ENCODE data around the gene CTSD.

The CTSD gene

DNA sequence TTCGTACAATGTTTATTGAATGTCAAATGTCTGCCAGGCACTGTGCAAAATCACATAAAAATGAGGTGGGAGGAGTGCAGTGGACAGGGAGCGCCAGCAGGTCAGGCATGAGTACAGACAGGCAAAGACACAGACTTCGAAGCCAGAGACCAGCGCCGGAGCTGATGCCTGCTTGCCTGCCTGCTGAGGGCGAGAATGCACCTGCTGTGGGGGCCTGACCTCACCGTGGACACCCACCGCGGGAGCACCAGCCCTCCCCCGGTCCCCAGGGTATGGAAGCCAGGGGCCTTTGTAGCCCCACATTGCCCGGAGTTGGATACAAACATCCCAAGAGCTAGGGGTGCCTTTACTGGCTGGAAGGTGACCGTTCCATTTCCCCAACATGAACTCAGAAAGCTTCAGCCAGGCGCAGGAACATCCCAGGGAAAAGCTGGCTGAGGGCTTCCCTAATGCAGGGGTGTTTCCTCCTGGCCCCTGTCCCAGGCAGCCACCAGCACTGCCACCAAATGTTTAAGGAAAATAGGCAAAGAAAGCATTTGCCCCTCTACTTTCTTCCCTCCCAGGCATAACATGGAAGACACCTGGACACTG is 31.2 kb downstream of the CTSD start:
- no peak for DNase-seq

DNA sequence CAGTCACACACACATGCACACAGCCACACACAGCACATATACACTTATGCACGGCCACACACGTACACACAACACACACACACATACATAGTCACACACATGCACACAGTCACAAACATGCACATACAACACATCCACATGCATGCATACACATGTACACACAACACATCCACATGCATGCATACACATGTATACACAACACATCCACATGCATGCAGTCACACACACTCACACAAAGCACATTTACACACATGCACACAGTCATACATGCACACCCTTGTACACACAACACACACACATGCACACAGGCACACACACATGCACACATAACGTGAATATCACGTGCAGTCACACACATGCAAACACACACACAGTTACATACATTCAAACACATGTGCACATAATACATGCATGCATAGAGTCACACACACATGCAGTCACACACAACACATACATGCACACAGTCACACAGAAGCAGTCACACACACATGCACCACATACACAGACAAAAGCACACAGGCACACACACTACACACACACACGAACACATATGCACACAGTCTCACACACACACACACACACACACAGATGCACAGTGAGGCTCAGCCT is 32.2 kb downstream of the CTSD start:
- DNase-seq = no peak

DNA sequence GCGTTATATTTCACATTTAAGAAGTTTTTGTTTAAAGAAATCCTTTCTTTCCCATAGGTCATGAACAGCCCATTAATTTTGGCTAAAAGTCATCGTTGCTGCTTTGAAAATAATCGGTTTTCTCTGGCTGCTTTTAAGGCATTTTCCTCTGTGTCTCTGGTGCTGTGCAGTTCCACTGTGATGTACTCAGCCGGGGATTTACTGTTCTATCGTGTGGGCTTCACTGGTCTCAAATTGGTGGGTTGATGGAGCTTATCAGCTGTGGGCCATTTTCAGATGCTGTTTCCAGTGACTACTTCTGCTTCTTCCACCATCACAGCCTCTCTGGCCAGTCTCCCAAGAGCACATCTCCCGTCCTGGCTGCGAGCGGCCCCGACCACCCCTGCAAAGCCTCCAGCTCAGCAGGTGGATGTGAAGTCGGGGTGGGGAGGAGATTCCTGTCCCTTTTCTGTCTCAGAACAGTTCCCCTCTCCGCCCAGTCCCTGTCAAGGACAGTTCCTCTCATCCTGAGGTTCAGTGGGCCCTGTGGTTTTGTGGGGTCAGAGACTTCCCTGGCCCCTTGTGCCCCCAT is 33.6 kb downstream of the CTSD start:
- DNase-seq = no peak

DNA sequence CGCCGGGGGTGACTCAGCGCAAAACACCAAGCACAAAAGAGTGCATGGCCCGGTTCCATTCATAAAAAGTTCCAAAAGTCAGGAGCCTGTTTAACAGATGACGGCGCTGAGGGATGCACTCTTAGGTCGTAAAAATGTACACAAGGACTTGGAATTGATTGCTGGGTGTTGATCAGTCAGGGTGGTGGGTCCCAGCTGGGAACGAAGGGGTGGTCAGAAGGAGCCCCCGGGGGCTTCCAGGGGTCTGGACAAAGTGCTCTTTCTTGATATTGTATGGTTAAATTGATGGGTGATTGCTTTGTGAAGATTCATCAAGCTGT is 34.1 kb downstream of the CTSD start:
- no peak for DNase-seq

DNA sequence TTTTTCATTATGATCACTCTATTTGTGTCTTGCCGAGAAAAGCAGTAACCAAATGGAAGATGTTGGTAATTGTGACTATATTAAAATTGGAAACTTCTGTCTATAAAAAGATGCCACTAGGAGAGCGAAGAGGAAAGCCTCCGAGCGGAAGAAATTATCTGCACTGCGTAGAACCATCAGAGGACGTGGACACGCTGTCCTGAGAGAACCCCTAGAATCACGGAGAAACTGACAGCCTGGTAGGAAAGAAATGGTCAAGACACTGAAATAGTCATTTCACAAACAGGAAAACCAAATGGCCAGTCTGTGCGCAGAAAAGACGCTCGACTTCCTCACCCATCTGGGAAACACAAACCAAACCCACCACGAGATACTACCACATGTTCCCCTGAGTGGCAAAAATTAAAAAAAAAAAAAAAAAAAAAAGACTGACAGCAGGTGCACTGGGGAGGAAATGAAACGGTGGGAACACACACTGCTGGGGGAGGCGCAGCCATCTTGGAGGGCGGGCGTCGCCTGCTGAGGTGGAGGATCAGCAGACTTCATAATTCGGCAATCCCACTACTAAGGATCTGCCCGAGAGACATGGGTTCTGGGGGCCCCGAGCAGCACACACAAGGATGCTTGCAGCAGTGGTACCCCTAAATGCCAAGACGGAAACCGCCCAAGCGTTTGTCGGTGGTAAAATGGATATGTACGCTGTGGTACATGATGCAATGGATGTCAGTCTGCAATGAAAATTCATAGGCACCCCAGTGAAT is 34.6 kb downstream of the CTSD start:
- DNase-seq = no peak

DNA sequence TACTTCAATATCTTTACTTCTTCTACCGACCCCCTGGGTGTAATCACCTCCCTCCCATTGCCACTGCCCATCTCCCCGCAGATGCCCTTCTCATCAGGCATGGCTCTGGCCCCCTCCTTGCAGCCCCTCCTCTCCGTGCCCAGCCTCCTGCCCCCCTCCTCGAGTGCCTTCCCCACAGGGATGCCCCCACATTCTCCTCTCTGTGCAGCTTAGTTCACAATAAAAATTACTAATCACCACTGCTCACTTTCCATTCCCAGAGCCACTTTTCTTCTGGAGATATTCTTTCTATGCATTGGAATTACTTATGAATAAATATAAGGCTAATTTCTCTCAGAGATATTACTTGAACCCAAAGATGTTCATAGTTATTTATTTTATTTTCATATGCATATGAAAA is 35.4 kb downstream of the CTSD start:
- DNase-seq = no peak

DNA sequence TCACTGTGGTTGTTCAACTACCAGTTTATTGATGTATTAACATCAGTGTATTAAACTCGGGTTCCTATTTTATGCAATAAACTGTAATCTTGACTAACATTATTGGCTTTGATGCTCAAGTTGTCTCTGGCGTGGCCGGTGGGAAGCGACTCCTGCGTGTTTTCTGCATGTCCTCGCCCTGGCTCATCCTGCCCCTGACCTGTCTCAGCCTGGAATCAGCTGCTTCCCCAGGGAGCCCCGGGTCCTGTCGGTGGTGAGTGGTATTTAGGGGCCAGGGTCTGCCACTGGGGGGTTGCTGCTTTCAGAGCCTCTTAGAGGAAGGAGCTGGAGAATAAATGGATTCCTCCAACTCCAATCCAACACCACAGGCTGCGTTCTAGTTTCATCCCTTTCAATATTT is 35.9 kb downstream of the CTSD start:
- no peak for DNase-seq

DNA sequence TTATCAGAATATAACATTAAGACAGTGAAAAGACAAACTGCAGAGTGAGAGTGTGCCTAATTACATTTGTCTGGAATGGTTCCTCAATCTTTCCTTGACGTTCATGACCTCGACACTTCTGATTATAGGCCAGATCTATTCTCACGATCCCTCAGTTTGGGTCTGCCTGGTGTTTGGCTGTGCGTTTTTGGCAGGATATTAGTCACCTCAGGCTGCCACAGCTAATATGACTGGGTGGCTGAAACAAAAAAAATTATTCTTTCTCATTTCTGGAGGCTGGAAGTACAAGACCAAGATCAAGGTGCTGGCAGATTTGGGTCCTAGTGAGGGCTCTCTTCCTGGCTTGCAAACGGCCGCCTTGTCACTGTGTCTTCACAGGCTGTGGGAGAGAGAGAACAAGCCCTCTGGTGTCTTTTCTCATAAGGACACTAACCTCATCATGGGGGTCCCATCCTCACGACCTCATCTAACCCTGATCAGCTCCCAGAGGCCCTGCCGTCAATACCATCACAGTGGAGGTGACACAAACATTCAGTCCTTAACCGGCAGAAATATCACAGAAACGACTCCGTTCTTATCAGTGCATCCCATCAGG is 36.5 kb downstream of the CTSD start:
- no peak for DNase-seq

DNA sequence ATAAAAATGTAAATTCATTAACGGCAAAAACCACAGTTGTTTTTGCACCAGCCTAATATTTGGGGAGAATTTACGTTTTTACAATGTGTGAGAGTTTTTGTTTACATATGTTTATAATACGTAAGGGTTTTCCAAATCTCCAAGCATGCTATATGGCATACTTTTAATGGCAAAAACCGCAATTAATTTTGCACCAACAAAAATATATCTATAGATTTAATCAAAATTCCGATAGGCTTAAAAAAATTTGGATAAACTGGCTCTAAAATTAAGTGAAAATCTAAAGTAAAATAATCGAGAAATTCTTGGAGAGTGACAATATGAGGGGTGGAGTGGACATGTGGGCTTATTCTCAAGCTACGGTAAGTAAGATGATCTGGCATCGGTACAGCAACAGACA is 43.9 kb downstream of the CTSD start:
- DNase-seq = no peak

DNA sequence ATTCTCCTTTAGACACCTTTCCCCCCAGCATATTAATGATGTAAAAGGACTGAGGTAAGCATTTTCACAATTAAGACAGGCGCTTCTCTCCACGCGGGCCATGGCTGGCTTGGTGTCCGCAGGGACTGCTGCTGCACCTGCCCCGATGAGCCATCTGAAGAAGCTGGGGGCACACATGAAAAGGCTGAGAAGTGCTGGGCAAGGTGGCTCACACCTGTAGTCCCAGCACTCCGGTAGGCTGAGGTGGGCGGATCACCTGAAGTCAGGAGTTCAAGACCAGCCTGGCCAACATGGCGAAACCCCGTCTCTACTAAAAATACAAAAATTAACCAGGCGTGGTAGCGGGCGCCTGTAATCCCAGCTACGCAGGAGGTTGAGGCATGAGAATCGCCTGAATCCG is 45.4 kb downstream of the CTSD start:
- DNase-seq = no peak

DNA sequence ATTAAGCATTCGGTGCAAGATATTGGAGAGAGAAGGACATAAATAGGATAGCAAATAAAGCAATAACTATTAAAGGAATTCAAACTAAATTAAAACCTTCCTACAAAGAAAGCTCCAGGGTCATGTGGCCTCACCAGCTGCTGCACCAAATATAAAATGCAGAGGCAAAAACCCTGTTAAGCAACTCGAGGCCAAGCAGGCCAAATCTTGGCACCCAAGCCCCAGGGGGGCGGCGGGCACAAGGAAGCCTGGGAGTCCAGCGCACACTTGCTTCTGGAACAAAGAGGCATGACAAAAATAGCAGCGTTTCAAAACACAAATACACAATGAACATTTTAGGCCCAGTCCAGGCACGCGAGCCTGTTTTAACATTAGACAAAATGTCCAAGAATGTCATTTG is 46.0 kb downstream of the CTSD start:
- DNase-seq = no peak

DNA sequence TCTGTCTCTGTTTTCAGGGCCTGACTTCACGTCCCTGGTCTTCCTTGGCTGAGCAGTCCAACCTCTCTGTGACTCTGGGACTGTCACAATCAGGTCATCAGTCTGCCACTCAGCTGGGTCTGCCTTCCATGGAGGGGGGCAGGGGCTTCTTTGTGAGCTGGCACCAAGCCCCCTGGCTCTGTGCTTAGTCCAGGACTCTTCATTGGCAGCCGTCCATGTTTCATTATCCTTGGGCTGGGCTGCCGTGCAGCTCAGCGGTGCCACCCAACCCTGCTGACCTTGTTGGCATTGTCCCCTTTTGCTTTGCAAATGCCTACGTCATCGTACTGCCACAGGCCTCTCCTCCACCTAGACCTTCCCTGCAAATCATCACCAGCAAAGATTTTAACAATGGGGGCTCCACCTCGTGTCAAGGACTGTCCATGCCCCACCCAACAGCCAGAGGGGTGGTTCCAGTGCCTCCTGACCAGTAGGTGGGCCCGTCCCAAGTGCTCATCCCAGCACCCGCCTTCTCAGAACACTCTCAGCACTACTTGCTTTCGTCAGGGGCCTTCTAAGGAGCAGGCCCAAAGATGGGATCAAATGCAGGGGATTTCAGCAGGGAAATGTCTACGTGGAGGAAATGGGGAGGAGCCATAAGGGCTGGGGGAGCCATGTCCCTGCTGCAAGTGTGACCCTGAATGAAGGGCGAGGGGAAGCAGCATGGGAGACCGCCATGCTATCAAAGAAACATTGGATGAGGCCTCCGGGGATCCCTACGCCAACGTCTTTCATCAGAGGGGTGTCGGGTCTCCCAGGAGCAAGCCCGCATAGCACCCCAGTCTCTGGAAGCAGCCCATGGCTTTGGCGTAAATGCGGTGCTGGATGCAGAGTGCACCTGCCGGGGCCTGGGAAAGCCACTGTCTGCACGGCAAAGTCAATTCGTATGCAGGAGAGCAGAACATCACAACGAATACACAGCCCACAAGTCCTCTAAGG is 48.5 kb downstream of the CTSD start:
- no peak for DNase-seq

DNA sequence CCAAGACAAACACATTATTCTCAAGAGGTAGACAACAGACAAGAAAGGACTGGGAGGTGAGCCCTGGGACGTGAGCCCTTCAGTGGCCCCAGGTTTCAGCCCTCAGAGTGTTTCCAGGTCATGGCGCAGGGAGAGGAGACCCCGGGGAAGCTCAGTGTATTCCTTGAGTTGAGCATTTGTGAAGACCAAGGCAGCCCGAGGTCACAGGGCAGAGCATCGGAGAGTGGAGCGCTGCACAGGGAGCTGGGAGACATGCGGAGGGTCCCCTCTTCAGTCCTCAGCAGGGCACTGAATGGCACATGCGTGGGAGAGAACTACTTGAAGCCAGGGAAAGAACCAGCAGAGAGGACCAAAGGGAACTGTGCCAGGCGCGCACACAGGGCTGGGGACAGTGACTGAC is 55.0 kb downstream of the CTSD start:
- no peak for DNase-seq

DNA sequence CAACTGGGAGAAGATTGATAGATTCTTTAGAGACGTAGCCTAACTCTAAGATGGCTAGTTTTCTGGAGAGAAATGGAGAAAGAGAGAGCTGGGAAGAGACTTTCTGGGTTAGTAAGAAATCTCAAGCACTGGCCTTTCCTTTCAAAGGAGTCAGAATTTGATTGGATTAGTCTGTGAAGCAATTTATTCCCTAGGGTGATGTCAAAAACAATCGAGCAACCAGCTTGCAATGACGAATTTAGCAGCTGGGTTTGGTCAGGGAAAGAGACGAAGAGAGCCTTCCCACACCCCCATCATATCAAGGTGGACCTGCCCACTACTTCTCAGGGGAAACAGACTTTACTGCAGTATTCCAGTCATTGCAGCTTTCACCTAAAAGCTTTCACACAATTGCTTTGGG is 56.0 kb downstream of the CTSD start:
- no peak for DNase-seq

DNA sequence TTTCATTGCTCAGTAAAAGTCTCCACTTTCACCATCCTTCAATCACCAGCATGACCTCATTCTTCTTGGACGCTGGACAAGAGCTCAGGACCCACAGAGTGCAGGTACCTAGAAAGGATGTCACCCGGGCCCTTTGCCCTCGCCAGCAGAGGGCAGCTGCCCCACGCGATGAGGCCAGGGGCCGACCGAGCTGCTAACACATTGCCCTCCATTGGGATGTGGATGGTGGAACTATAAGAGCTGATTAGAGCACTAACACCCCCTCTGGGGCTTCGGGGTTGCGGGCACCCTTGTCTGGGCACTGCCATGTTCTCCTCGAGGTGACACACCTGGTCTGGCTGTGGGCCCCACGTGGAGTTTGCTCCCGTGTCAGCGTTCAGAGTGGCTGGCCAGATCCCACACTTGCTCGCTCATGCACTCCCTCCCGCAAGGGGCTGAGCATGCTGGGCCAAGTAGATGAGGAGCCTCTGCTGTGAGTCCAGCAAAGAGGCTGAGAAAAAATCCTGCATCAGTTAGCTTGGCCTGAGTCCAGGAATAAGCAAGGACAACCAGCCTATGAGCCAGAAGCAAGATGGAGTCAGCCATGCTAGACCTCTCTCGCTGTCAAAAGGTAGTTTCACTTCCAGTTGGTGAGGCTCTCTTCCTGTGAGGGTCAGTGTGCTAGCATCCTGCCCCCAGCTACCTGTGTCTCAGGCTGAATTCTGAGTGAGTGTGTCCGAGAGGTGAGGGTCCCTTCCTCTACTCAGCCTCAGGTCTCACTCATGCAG is 56.9 kb downstream of the CTSD start:
- DNase-seq = no peak

DNA sequence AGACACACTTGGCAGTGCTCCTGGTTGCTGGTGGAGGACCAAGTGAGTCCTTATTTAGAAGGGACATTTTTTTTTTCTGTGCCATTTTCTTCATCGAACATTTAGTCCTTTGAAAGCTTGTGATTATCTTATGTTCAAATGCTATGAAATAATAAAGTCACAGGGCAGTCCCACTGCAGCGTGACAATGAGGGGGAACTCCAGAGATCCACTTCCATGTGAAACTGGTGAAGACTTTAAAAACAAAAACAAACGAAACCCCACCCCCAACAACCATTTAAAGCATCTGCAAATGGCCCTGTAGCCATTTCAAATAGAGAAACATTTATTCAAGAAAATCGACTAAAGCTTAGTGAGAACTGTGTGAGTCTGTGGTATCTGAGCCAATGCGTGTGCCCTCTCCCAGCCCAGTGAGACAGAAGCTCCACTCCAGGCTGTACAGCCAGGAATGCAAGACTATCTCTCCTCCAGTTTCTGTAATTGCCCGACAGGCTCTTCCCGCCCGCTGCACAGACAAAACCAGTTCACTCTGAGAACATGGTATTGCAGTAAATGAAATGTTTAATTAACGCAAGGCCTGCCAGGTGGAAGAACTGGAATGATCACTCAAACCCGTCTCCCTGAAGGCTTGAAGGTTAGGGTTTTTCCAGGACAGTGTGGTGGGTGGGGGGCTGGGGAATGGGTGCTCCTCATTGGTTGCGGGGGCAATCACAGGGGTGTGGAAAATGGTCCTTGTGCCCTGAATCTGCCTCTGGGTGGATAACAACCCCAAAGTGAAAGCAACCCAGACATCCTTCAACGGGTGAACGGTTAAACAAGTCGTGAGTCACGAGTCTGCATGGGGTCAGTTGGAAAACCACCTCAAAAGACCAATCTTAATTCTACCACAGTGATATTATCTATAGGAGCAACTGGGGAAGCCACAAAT is 58.3 kb downstream of the CTSD start:
- no peak for DNase-seq

DNA sequence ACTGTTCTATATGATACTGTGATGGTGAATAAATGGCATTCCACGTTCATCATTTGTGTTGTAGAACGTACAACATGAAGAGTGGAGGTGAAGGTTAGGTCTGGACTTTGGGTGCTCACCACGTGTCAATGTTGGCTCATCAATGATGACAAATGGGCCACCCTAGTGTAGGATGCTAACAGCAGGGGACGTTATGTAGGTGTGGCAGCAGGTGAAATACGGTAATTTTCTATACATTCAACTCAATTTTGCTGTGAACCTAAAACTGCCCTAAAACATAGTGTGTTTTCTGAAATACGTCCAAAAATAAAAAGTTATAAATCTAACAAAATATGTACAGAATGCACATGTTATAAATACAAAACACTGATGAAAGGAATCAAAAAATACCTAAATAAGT is 60.6 kb downstream of the CTSD start:
- no peak for DNase-seq
